ENCODE data around the gene C17orf100. TPM values are rescaled to one million over a fixed set of nuclear protein-coding genes. Genes with fewer than 3 reads are reported as not detected.

Gene C17orf100
- 1 to 10 TPM in 2 of 4 donors, under 1 TPM in 2; 0.81 to 3.3 (median 1.6) TPM for total RNA-seq

DNA sequence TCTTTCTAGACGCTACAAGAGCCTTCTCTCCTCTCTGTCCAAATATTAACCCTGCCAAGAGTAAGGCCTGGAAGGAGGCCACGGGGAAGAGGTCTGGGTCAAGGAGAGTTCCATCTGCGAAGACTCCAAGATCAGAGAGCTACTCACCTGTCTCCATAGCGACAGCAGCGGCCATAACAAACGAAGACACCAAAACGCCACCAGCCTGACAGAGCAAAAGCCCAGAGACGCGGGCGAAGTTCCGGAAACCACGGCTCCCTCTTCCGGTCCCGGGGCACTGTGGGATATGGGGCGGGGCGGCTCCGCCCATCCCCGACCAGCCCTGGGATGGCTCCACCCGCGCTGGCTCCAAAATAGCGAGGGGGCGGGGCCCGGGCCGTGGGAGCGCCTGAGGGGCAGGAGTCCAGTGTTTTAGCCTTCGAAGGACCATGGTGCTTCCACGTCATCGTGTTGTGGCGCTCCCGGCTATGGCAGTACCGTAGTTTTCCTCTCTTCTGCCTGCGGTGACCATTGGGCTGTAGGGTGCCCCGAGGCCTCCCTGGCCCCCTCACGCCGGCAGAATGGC, at the start of gene C17orf100, which contains the start of gene MED31:
TSS of gene C17orf100 (plus strand) at position 409 of the 565 bp plus-strand sequence. CDS start at position 561, 152 bp downstream.
TSS of gene MED31 (minus strand) at position 252 of the 565 bp plus-strand sequence. CDS start at position 175, 77 bp downstream.
- peak; percentile 93 to 99 for DNase-seq (ENCODE audit: low spot score in 2 of 2)
- intact Hi-C loops (cut with DNase I; ENCODE audit: low total_unique reads): no loop called here
- H3K4me3 ChIP-seq (ENCODE audit: low read depth, poor library complexity, severe bottlenecking): peak within 1 kb of the TSS; percentile 68
- 0 to 1% methylated on average over 12 to 35 of the region's 35 CpGs for WGBS, 2 donors
- TF ChIP-seq POLR2A (IDR thresholded peaks at IDR 0.05): no peak
- TF ChIP-seq, protein P1, sequence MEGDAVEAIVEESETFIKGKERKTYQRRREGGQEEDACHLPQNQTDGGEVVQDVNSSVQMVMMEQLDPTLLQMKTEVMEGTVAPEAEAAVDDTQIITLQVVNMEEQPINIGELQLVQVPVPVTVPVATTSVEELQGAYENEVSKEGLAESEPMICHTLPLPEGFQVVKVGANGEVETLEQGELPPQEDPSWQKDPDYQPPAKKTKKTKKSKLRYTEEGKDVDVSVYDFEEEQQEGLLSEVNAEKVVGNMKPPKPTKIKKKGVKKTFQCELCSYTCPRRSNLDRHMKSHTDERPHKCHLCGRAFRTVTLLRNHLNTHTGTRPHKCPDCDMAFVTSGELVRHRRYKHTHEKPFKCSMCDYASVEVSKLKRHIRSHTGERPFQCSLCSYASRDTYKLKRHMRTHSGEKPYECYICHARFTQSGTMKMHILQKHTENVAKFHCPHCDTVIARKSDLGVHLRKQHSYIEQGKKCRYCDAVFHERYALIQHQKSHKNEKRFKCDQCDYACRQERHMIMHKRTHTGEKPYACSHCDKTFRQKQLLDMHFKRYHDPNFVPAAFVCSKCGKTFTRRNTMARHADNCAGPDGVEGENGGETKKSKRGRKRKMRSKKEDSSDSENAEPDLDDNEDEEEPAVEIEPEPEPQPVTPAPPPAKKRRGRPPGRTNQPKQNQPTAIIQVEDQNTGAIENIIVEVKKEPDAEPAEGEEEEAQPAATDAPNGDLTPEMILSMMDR (IDR thresholded peaks at IDR 0.05): no peak

GRCh38 chr17:6602141-6602540, 49.4 kb upstream of the C17orf100 start:
- DNase-seq (ENCODE audit: low spot score in 2 of 2): no peak
- H3K4me3 ChIP-seq (ENCODE audit: low read depth, poor library complexity, severe bottlenecking): no peak overlapping the region
- intact Hi-C loops (cut with DNase I; ENCODE audit: low total_unique reads): no loop called here
- 88 to 100% methylated on average over 2 of the region's 2 CpGs for WGBS, 2 donors
- TF ChIP-seq POLR2A (IDR thresholded peaks at IDR 0.05): no peak
- TF ChIP-seq, protein P1 (IDR thresholded peaks at IDR 0.05): no peak

GRCh38 chr17:6603744-6604325, 47.7 kb upstream of the C17orf100 start:
- intact Hi-C loops (cut with DNase I; ENCODE audit: low total_unique reads): no loop called here
- TF ChIP-seq, protein P1 (IDR thresholded peaks at IDR 0.05): no peak
- no peak for TF ChIP-seq POLR2A (IDR thresholded peaks at IDR 0.05)
- WGBS, 2 donors: 64 to 72% methylated on average over 3 of the region's 3 CpGs
- H3K4me3 ChIP-seq (ENCODE audit: low read depth, poor library complexity, severe bottlenecking): no peak overlapping the region
- no peak for DNase-seq (ENCODE audit: low spot score in 2 of 2)

- no peak overlapping the region for H3K4me3 ChIP-seq (ENCODE audit: low read depth, poor library complexity, severe bottlenecking)
- 95% methylated on average over 6 of the region's 6 CpGs for WGBS, 2 donors
- TF ChIP-seq, protein P1 (IDR thresholded peaks at IDR 0.05): no peak
- TF ChIP-seq POLR2A (IDR thresholded peaks at IDR 0.05): no peak
- DNase-seq (ENCODE audit: low spot score in 2 of 2): no peak
- intact Hi-C loops (cut with DNase I; ENCODE audit: low total_unique reads): no loop called here
Observed at GRCh38 chr17:6605142-6605541, 46.4 kb upstream of the C17orf100 start.

DNA sequence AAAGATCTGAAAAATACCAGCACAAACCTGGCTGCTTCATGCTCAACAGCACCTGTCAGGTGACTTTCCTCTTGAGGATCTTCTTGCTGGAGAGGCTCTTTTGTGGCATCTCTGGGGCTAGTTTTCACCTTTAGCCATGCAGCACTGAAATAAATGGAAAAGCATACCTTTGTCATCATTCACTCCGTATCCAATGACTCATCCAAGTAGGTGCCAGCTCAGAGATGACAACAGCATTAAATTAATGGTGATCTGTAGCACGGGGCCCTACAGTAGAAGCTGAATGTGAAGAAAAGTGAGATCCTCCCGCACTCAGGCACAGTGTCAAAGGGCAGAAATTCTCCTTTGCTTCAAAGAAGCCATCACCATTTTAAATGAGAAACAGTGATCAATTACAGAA, 43.2 kb upstream of the C17orf100 start:
- intact Hi-C loops (cut with DNase I; ENCODE audit: low total_unique reads): no loop called here
- H3K4me3 ChIP-seq (ENCODE audit: low read depth, poor library complexity, severe bottlenecking): no peak overlapping the region
- WGBS, 2 donors: 73 to 78% methylated on average over 3 of the region's 3 CpGs
- no peak for TF ChIP-seq POLR2A (IDR thresholded peaks at IDR 0.05)
- TF ChIP-seq, protein P1 (IDR thresholded peaks at IDR 0.05): no peak
- no peak for DNase-seq (ENCODE audit: low spot score in 2 of 2)

Data from lower leg skin (tissue), 4 donors.